ENCODE measurements around the gene RAPSN.

RAPSN gene

DNA sequence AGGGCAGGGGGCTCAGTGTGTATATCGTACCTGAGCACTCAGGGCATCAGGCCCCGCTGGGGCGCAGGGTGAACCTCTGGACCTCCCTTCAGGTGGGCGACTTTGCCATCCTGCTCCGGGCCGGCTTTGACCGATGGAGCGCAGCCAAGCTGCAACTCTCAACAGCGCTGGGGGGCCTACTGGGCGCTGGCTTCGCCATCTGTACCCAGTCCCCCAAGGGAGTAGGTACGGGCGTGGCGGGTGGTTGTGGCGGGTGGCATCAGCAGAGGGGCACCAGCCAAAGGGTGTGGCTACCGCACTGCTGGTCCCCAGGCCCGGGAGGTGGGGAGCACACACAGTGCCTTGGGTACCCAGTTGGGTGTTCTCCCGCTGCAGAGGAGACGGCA lies 34.3 kb downstream of the RAPSN start:
- TF ChIP-seq, protein P1, sequence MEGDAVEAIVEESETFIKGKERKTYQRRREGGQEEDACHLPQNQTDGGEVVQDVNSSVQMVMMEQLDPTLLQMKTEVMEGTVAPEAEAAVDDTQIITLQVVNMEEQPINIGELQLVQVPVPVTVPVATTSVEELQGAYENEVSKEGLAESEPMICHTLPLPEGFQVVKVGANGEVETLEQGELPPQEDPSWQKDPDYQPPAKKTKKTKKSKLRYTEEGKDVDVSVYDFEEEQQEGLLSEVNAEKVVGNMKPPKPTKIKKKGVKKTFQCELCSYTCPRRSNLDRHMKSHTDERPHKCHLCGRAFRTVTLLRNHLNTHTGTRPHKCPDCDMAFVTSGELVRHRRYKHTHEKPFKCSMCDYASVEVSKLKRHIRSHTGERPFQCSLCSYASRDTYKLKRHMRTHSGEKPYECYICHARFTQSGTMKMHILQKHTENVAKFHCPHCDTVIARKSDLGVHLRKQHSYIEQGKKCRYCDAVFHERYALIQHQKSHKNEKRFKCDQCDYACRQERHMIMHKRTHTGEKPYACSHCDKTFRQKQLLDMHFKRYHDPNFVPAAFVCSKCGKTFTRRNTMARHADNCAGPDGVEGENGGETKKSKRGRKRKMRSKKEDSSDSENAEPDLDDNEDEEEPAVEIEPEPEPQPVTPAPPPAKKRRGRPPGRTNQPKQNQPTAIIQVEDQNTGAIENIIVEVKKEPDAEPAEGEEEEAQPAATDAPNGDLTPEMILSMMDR (conservative IDR thresholded peaks at IDR 0.05; ENCODE audit: low read length) = no peak
- H3K4me3 ChIP-seq (ENCODE audit: low read length) = no peak overlapping the region
- DNase-seq (ENCODE audit: low read depth) = no peak

DNA sequence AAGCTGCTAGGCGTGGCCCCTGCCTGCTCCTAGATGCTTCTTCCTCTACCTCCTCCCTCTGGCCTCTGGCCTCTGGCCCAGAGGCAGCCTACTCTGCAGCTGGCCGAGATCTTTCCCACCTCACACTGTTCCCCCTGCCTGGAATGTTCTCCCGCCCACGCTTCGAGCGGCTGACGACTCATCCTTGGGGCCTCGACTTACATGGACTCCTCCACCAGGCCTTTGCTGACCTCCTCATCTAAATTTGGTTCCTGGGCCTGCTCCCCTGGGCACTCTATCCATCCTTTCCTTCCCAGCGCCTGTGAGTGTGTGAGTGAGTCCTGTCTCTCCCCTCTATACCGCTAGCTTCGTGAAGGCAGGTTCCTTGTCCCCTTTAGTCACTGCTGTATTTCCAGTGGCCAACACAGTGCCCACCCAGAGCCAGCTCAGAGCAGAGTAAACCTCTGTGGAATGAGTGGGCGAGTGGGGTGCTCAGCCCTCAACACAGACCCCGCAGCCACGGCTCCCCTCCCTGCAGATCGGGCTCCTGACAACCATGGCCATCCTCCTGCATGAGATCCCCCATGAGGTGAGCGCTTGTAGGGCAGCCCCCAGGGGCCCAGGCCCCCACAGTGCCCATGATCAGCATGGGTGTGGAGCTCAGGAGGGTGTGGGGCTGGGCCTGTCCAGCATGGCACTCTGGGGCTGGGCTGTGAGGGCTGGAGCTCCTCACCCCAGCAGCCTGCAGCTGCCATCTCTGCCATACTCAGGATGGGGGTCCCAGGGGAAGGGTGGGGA lies 34.8 kb downstream of the RAPSN start:
- no peak overlapping the region; the same call in 1 of the 2 replicates for H3K4me3 ChIP-seq (ENCODE audit: low read length)
- TF ChIP-seq, protein P1 (conservative IDR thresholded peaks at IDR 0.05; ENCODE audit: low read length) = no peak
- peak; percentile 77 for DNase-seq (ENCODE audit: low read depth)

DNA sequence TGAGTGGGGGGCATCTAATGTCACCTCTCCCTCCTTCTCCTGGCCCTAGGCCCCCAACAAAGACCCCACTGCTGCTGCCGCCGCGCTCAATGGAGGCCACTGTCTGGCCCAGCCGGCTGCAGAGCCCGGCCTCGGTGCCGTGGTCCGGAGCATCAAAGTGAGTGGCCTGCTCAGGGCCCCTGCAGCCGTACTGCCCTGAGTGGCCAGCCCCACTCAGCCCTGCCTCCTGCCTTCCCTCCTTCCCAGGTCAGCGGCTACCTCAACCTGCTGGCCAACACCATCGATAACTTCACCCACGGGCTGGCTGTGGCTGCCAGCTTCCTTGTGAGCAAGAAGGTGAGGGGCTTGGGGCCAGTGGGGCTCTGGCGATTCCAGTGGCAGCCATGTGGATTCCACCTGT lies 35.6 kb downstream of the RAPSN start:
- TF ChIP-seq, protein P1 (conservative IDR thresholded peaks at IDR 0.05; ENCODE audit: low read length) = no peak
- no peak overlapping the region for H3K4me3 ChIP-seq (ENCODE audit: low read length)
- no peak for DNase-seq (ENCODE audit: low read depth)

DNA sequence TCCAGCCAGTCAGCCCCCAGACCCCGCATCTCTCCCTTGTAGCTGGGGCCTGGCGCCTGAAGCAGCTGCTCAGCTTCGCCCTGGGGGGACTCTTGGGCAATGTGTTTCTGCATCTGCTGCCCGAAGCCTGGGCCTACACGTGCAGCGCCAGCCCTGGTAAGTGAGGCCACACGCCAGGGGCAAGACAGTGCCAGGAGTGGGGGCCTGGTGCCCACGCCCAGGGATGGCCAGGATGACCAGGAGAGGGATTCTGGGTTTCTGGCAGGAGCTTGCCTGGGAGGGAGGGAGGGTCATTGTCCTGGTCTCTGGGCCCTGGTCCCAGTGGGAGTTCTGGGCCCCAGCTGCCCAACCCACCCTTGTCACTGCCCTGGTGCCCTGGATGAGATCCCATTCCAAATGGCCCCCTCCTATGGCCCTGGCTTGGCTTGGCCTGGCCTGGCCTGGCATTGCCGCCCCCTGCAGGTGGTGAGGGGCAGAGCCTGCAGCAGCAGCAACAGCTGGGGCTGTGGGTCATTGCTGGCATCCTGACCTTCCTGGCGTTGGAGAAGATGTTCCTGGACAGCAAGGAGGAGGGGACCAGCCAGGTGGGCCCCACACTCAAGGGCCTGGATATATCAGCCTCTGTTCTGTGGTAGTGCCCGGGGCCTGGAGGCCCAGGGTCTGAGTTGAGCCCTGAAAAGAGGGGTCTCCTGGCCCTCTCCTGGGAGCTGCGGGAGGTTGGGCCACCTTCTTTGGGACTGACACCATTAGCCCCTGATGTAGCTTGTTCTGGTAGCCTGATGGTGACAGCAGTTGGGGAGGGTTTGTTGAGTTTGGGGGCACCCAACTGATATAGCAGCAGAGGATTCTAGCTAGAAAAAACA lies 36.8 kb downstream of the RAPSN start:
- TF ChIP-seq, protein P1 (conservative IDR thresholded peaks at IDR 0.05; ENCODE audit: low read length) = peak; percentile 65
- H3K4me3 ChIP-seq (ENCODE audit: low read length) = no peak overlapping the region
- DNase-seq (ENCODE audit: low read depth) = peak; percentile 39

DNA sequence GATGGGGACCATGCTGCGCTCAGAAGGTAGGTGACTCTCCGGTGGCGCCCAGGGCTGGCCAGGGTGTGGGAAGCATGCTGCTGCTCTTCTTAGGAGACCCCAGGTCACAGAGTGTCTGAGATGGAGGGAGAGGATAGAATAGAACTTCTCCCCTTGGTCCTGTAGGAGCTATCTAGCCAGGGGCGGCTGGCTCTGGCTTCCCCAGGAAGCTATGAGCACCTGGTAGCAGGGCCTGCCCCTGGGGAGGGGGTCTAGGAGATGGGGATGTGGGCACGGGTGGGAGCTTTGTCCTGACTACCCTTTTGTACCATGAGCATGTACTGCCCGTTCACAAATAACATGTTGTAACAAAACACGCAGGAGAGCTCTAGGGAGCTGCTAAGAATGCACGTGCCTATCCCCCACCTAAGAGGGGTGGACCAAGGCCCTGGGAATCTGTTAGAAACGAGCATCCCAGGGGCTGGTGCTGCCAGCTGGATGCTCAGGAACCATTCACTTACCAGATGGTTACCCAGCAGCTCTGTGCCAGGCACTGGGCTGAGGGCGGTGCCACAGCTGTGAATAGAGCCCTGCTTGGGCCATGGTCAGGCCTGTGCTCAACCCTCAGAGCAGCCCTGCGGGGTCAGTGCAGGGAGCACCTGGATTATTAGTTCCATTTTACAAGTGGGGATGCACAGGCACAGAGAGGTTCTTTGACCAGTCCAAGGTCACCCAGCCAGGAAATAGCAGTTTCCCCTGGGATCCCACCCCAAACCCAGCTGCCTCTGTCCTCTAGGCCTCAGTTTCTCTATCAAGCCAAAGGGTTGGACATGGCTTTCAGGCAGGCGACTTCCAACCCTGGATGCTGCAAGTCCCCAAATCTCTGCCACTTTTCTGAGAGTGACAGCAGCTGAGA lies 38.3 kb downstream of the RAPSN start:
- TF ChIP-seq, protein P1 (conservative IDR thresholded peaks at IDR 0.05; ENCODE audit: low read length) = no peak
- peak overlapping the region; percentile 98 for H3K4me3 ChIP-seq (ENCODE audit: low read length)
- DNase-seq (ENCODE audit: low read depth) = no peak

DNA sequence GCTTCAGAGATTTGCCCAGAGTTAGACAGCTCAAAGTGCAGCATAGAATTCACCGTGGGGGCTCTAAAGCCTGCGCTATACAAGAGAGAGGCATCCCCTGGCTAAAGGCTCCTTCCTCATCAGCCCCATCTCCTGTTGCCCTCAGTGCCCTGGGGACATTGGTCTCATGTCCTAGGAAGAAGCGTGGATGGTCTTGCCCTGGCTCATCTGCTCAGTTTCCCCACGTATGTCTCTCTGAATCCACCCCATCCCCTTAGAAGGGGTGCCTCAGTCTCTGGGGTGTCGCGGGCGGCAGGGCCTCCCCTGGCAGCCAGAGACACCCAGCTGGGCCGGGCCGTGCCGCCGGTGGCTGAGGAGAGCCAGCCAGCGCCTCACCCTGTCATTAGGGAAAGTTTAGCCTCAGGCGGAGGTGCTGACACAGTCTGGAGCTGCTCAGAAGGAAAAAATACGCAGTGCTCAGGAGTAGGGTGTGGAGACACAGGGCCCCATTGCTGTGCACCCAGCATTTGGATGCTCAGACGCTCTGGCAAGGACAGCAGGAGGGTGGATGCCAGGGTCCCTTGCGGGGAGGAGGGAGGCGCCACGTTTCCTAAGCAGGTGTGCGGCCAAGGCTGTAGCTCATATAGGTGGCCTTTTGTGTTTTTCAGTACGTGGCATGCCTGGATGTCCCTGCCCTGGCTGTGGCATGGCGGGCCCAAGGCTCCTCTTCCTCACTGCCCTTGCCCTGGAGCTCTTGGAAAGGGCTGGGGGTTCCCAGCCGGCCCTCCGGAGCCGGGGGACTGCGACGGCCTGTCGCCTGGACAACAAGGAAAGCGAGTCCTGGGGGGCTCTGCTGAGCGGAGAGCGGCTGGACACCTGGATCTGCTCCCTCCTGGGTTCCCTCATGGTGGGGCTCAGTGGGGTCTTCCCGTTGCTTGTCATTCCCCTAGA lies 39.2 kb downstream of the RAPSN start:
- TF ChIP-seq, protein P1 (conservative IDR thresholded peaks at IDR 0.05; ENCODE audit: low read length) = no peak
- DNase-seq (ENCODE audit: low read depth) = peak; percentile 22
- H3K4me3 ChIP-seq (ENCODE audit: low read length) = peak overlapping the region; percentile 98

Measured in AG10803 (cell line).